Chondrocyte (in vitro differentiated cells): ENCODE measurements around the gene HBZ. TPM values are rescaled to one million over a fixed set of nuclear protein-coding genes. Genes with fewer than 3 reads are reported as not detected.

Source experiments
- DNase-seq: peaks from one replicate; pipeline ENCODE4 v3.0.0; 2021; ENCODE audit warnings: mixed read lengths, low spot score
- H3K27ac Mint-ChIP-seq: one replicate; pipeline ENCODE4 v1.8.0; 2021; ENCODE audit warnings: mild to moderate bottlenecking, moderate library complexity, mixed read lengths; ENCODE audit not compliant: unreplicated experiment
- H3K27me3 Mint-ChIP-seq: 2 replicates; pipeline ENCODE4 v1.8.0; 2021; ENCODE audit warnings: low read depth, mixed read lengths
- H3K36me3 Mint-ChIP-seq: 2 replicates; pipeline ENCODE4 v1.8.0; 2021; ENCODE audit warnings: low read depth, mixed read lengths
- H3K4me1 Mint-ChIP-seq: 2 replicates; pipeline ENCODE4 v1.8.0; 2021; ENCODE audit warnings: low read depth, mild to moderate bottlenecking, mixed read lengths
- H3K4me3 Mint-ChIP-seq: one replicate; pipeline ENCODE4 v1.8.0; 2021; ENCODE audit warnings: mild to moderate bottlenecking, moderate library complexity, mixed read lengths; ENCODE audit not compliant: unreplicated experiment
- H3K9me3 Mint-ChIP-seq: 2 replicates; pipeline ENCODE4 v1.8.0; 2021; ENCODE audit warnings: low read depth, mixed read lengths
- CTCF ChIP-seq: fragments of 200-600 bp; sonication (generic); IDR thresholded peaks from 2 replicates; pipeline ENCODE4 v1.5.0; 2021; ENCODE audit warnings: antibody characterized with exemption, mild to moderate bottlenecking, moderate library complexity
- total RNA-seq: library from RNA; stranded (reverse); gene quantifications from 3 replicates; pipeline ENCODE4 v1.2.1, GENCODE V29; 2021

Gene HBZ
- total RNA-seq, 1 donor from 2014 or later: not detected

GRCh38 chr16:125011-125410, 27.4 kb upstream of the HBZ start:
- Mint-ChIP-seq H3K4me1 (peaks cover 3% of the 10 kb centered on the region), H3K4me3 (no peak overlapping the region), H3K36me3 (peaks cover 2% of the 10 kb centered on the region), H3K27ac (no peak overlapping the region), H3K27me3 (no peaks in the 10 kb centered on the region), H3K9me3 (no peaks in the 10 kb centered on the region)
- DNase-seq: no peak
- no peak for TF ChIP-seq CTCF

GRCh38 chr16:129075-129474, 23.4 kb upstream of the HBZ start:
- H3K9me3 Mint-ChIP-seq: no peaks in the 10 kb centered on the region
- TF ChIP-seq CTCF: no peak
- peak; percentile 14 for DNase-seq
- H3K27me3 Mint-ChIP-seq: no peaks in the 10 kb centered on the region
- H3K27ac Mint-ChIP-seq: no peak overlapping the region
- H3K36me3 Mint-ChIP-seq: peaks cover under 1% of the 10 kb centered on the region
- H3K4me1 Mint-ChIP-seq: peaks cover under 1% of the 10 kb centered on the region
- no peak overlapping the region for H3K4me3 Mint-ChIP-seq

GRCh38 chr16:130533-131173, 21.8 kb upstream of the HBZ start:
- no peak for TF ChIP-seq CTCF
- Mint-ChIP-seq H3K4me3 (no peak overlapping the region), H3K4me1 (peaks cover 4% of the 10 kb centered on the region), H3K9me3 (no peaks in the 10 kb centered on the region), H3K27ac (no peak overlapping the region), H3K27me3 (no peaks in the 10 kb centered on the region), H3K36me3 (no peaks in the 10 kb centered on the region)
- no peak for DNase-seq

GRCh38 chr16:132120-132519, 20.3 kb upstream of the HBZ start:
- no peak for TF ChIP-seq CTCF
- DNase-seq: no peak
- peaks cover 8% of the 10 kb centered on the region for H3K4me1 Mint-ChIP-seq
- no peak overlapping the region for H3K27ac Mint-ChIP-seq
- H3K27me3 Mint-ChIP-seq: no peaks in the 10 kb centered on the region
- H3K9me3 Mint-ChIP-seq: no peaks in the 10 kb centered on the region
- H3K4me3 Mint-ChIP-seq: no peak overlapping the region
- H3K36me3 Mint-ChIP-seq: no peaks in the 10 kb centered on the region

- no peak overlapping the region for H3K27ac Mint-ChIP-seq
- no peak overlapping the region for H3K4me3 Mint-ChIP-seq
- no peaks in the 10 kb centered on the region for H3K27me3 Mint-ChIP-seq
- no peak for DNase-seq
- no peaks in the 10 kb centered on the region for H3K36me3 Mint-ChIP-seq
- H3K4me1 Mint-ChIP-seq: peaks cover 14% of the 10 kb centered on the region
- no peaks in the 10 kb centered on the region for H3K9me3 Mint-ChIP-seq
- TF ChIP-seq CTCF: no peak
Observed at GRCh38 chr16:133716-134115, 18.7 kb upstream of the HBZ start.
